Hematopoietic multipotent progenitor cell treated with erythropoietin and hydrocortisone succinate and interleukin-3 and kit ligand, for 8 days (in vitro differentiated cells): ENCODE measurements around the gene LAIR1.
A peak's percentile ranks its signal among the peaks of the same experiment; 100 is the strongest.
"Not testable (repeated sequence)": the region's sequence is repeated elsewhere in the genome, so short reads cannot be mapped to it uniquely, and the experiment has no call there.

Experiments
- DNase-seq: peaks from one replicate; pipeline ENCODE4 v3.0.0-alpha.2; 2015

Gene LAIR1

DNA sequence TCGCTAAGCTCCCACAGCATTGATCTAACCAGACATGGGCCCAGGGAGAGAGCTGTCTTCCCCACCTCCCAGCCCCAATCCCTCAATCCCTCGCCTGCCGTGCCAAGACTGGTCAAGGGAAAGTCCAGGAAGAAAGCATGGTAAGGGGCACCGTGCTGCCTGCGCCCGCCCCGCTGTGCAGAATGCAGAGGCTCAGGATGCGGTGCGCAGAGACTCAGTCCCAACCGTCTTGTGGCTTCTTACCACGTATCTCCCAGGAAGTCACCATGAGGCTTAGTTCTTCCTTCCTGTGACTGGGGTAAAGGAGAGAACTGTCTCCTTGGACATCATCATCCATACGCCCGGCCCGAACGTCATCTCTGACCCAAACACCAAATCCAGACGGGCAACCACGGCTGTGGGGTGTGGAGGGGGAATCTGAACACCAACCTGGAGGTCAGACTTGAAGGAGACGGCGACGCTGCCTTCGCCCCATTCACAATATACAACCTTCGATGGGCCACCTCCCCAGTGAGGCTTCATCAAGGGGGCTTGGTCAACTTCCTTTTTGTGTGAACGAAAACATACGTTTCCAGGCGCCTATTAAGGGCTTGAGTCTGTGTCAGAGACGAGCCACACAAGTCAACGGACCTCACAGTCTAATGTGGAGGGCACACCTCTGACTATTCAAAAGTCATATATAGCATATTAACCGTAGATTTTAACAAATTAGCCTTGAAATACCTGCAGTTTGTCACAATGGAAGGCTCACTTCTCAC is 10.6 kb upstream of the LAIR1 start:
- not testable (repeated sequence) for DNase-seq

DNA sequence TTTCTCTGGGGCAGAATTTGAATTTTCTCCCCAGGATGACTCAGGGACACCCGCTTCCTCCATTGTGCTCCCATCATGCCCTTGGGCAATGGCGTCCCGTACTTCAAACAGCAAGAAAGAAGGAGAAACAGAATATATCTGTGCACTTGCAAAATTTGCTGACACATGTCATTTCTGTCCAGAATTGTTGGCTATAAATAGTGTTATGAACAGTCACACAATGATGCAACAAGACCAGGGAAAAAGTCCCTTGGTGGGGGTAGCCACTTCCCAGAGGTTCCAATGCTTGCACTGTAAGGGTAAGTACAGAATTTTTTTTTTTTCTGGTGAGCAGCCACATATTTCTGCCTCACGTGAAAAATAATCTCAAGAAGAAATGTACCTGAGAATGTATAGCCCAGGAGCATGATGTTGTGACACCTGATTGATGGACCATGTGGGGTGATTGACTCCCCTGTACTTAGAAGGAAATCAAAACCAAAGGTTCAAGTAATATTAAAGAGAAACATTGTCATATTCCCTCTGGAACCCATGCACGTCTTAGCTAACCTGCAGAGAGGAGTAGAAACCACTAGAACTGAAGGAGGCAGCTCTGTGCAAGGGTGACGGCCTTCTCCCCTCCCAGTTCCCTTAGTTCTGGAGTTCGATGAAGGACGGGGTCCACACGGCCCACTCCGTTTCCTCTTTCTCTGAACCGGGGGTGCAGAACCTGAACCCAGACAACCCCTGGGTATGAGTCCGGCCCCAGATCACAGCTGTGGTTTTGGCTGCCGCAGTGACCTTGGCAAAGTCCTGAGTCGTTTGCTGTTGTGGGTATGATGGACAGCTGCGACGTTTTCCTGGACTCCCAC is 9.3 kb upstream of the LAIR1 start:
- no peak for DNase-seq

DNA sequence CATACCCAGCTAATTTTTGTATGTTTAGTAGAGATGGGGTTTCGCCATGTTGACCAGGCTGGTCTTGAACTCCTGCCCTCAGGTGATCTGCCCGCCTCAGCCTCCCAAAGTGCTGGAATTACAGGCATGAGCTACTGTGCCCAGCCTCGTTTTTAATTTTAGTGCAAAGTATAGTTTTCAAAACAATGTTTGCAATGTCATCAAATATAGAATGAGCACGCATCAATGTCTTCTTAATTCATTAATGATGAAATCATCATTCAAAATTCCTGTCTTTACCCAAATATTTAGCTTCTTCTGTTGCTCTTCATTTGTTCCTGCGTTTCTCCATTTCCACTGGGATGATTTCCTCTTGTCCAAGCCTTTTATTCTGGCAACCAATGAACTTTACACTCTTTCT is 6.7 kb upstream of the LAIR1 start:
- not testable (repeated sequence) for DNase-seq

DNA sequence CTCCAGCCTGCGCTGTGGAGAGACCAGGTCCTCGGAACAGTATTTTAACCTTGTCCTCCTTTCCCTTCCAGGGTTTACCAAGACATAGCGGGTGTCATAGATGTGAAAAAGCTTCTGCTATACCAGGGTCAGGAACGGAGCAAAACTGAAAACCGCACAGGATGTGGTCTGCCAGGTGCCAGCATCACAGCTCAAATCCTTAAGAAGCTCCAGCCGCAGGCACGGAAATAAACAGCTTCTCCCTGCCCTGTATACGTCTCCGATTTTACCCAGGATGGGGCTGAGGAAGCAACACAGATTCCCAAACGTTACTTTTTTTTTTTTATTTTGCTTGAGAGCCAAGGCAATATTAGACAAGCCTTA is 5.7 kb upstream of the LAIR1 start:
- not testable (repeated sequence) for DNase-seq

DNA sequence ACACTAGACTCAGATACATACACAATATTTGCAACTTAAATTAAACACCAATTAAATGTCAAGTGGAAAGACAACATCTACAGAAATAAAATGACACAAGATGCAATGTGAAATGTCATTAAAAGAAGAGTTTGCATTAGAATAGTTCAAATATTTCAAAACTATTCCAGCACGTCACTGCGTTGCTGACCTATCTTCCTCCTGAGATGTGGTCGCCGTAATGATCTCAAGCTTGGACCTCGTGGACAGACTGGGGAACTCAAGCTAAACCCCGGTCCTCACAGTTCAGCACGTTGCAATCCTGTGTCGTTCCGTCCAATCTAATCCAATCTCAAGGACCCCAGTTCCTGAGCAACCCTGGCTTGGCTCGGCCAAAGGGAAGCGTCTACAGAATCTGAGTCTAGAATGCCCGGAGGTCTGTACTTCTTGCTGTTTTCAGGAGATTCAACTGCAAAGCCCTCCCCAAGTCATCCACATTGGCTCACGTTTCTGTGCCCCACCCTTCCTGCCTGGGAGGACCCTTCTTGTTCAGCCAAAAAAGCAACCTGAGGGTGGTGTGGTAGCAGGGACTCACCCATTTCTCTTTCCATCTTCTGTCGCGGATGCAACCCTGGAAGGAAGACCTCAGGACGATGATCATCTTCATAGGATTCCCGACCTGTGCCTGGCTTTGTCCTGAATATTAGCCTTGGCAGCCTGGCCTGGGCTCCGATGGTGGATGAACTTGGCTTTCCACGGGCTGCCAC is 5.1 kb upstream of the LAIR1 start:
- DNase-seq, result not testable (repeated sequence)

DNA sequence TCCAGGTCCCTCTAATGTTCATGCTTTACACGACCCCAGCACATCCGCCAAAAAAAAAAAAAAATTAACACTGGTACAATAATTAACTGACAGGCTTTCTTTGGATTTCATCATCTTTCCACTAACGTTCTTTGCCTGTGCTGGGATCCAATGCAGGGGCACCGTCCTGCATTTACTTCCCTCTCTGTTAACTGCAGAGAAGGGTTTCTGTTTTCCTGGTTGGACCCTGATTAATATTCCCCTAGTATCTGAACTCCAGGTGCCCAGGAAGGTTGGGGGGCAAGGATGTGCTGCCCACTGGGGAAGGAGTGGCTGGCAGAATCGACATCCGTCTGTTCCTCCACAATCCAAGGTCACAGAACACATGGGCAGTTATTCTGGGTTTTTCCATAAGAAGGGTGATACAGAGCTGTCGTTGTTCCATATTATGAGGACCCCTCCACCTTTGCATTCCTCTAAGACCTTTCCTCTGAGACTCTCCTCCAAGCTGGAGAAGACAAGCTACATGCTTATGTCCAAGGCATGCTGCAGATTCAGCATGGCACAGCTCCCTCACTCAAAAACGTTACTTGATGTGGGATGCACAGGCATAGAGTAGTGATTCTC is 4.5 kb upstream of the LAIR1 start:
- DNase-seq, result no peak

DNA sequence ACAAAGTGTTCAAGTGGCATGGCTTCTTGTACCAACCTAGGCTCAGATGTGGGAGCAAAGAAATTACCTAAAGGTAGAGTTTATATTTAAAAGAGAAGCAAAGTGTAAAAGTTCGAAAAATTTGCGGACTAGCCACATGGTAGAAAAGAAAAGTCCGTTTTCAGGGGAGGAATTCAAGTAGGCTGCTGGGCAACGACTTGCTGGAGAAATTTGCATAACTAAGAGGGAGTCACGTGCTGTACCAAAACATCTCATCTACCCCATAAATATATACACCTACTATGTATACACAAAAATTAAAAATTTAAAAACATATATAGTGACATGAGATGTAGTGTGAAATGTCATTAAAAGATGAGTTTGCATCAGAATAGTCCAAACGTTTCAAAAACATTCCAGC is 2.1 kb upstream of the LAIR1 start:
- no peak for DNase-seq

DNA sequence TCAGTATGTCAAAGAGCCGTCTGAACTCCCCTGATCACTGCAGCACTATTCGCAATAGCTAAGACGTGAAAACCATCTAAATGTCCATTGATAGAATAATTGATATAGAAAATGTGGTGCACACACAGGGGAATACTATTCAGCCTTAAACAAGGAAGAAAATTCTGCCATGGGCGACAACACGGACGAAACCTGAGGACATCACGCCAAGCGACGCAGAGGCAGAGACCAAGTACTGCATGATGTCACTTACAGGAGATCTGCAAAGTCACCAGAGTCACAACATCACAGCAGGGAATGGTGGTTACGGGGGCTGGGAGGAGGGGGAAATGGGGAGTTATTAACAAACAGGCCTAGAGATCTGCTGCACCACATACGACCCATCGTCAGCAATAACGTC is 1.1 kb upstream of the LAIR1 start:
- not testable (repeated sequence) for DNase-seq

DNA sequence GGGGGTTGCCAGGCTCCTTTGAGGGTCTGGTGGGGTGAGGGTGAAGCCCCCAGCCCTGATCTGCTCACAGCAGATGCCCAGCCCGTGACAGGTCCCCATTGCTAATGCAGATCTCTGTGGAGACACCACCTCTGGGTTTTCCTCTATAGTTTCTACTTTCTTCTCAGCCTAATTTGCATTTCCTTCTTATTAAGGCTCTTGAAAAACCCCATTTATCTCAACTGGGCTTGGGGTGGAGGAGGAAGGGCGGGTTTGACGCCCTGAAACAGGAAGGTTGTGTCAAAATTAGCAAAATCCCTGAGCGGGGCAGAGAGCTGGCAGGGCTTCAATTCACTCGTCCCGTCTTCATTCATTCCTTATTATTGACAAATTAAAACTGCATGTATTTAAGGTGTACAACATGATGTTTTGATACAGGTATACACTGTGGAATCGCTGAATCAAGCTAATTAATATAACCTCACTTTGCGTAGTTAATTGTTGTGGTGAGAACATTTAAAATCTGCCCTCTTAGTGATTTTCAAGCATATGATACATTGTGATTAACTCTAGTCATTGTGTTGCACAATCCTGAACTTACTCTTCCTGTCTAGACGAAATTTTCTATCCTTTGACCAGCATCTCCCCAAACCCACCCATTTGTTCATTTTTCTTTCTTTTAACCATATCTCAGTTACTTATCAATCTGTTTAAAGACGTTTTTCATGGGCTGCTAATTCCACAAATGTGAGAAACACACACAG is 2.9 kb downstream of the LAIR1 start:
- not testable (repeated sequence) for DNase-seq

DNA sequence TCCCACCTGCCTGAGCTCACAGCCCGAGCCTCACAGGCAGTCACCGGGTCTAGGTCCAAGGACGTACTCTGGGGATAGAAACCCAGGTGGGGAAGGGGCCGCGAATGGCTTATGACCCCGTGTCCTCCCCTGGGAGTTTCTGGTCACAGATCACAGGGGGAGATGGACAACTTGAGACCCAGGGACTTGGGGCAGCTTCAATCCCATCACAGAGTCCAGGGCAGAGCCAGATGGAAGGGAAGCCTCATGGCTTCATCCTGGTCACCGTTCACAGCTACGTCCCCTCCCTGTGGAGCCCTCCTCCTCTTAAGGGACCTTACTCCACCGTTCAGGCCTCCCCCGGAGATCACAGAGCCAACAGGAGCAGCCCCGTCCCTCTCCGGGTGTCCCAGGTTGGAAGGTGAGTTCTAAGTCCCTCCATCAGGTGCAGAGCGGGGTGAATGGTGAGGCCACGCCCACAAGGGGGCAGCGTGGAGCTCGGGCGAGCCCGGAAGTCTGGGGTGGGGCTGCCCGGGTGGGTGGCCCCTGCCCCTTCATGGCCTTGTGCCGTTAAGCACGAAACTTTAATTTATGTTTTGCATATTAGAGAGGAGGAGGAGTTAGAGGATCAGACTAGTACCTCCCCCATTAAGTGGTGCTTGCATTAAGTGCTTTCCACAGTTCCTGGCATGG is 5.4 kb downstream of the LAIR1 start:
- not testable (repeated sequence) for DNase-seq

DNA sequence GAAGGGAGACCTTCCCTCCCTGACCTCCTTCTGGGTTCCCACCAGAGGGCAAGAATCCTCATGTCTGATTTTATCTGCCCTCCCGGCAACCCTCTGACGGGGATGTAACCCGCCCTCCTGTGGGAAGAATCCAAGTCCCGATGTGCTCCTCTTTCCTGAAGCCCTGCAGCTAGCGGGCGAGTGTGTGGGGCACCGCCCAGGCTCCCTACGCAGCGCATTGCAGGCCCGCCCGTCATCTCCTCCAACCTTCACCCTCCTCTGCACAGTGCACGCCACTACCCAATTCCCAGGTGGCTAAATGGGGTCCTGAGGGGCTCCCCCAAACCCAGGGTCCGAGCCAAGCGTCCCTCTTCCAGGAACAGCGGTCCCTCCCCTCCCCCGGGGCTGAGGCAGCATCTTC is 7.3 kb downstream of the LAIR1 start:
- DNase-seq, result no peak

DNA sequence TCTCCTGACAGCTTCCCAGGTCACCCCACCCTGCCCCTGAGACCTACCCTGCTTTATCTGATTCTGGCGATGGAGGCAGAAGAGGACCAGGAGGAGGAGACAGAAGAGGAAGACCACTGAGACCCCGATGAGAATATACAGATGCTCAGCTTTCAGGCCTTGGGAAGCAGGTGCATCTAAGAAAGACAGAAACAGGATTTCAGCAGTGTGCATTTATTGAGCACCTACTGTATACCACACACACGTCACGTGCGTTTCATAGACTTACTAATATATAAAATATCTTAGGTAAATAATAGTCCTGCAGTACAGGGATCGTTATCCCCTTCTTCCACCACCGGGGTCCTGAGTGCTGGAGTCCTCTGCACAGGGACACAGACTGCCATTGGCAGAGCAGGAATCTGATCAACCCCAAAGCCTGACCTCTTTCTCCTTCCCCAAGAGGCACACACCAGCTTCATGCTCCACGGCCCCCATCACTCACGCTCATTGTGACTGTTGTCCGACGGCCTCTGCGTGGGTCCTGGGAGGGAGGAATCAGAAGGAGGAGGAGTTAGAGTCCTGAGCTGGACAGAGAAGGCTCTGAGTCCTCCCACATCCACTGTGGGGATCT is 8.2 kb downstream of the LAIR1 start:
- no peak for DNase-seq

DNA sequence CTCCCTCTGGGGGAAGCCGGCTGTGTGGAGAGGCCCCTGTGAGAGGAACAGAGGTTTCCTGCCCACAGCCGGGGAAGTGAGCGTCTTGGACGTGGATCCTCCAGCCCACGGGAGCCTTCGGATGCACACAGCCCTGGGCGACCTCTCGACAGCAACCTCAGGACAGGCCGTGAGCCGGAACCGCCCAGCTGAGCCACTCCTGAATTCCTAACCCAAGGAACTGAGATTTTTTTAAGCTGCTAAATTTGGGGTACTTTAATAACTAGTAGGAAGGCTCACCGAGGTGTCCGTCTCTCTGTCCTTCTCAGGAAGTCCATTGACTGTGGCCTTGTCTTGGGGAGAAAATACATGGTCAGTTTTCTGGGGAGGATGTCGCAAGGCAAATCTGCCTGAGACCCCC is 9.1 kb downstream of the LAIR1 start:
- DNase-seq, result no peak

DNA sequence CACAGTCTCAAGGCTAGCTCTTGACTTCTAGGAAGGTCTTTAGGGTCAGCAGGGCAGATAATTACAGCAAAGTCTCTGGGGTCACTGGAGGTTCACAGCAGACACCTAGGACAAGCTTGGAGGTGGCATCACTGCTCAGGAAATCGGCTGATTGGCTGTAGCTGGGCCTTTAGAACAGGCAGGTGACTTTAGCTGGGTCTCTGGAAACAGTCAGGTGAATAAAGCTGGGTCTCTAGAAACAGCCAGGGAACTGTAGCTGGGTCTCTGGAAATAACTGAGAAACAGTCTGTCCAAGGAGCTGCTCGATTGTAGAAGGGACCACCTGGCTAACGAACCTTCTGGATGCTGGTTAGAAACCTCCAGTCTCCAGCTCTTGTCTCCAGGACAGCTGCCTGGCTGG is 10.0 kb downstream of the LAIR1 start:
- no peak for DNase-seq

DNA sequence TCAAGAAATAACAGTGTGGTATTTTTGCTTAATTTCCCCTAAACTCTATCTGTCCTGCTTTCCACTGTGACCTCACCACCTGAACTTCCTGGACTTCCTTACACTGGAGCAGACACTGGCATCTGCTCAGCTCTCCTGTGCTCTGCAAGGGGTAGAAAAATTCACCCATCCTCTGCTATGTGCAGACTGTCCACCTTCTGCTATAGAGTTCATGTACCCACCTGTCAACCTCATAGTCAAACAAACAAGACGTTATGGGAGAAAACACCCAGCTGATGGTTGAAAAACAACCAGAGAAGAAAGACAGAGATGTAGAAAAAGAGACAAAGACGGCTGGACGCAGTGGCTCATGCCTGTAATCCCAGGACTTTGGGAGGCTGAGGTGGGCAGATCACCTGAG is 12.2 kb downstream of the LAIR1 start:
- DNase-seq, result no peak

DNA sequence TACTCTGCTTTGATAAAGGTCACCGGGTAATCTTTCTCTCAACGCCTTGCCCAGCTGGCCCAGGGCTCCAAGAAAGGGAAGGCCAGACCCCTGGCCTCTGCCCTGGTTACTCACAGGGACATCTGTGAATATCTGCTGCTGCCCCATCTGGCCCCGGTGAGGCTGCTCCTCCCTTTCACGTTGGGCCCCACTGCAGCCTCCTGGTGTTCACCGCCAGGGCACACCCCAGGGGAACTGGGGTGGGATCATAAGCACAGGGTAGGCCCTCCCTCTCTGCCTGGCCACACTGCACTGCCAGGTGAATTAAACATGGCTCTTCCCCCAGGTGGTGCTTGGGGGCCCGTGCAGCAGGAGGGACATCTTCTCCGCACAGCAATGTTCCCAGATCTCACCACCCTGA is 12.7 kb downstream of the LAIR1 start:
- no peak for DNase-seq

DNA sequence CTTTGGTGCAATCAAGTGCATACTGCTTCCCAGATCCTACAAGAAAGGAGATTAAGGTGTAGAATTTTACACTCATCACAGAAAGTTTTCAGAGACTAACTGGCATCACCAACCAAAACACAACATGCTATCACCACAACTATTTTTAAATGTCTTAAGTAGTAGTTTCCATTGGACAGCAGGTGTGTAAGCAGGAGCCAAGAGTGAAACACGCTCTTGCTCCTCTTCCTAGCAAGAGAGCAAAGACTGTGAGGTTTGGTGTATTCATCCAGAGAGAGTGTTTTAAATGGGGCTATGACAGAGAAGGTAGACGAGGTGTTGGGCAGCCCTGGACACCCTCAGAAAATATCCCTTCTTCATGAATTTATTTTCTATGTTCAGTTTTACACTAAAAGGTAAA is 13.3 kb downstream of the LAIR1 start:
- DNase-seq, result no peak

DNA sequence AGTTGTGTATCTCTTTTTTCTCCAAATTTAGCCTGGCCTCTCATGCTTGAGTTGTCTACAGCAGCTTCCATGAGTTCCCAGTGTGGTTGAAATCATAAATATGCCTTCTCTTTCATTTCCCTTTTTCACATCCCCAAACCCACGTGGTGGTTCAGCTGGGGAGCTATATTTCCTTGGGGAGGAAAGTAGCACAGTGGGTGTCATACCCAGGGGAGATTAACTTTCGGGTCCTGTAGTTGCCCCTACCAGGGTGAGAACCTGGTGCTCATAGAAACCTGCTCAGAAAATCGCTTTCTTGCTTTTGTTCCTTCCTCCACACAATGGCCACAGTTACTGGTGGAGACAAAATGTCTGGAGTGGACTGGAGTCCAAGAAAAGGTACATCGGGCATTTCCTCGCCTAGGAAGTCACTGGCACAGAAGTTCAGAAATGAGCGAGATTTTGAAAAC is 18.8 kb downstream of the LAIR1 start:
- no peak for DNase-seq

DNA sequence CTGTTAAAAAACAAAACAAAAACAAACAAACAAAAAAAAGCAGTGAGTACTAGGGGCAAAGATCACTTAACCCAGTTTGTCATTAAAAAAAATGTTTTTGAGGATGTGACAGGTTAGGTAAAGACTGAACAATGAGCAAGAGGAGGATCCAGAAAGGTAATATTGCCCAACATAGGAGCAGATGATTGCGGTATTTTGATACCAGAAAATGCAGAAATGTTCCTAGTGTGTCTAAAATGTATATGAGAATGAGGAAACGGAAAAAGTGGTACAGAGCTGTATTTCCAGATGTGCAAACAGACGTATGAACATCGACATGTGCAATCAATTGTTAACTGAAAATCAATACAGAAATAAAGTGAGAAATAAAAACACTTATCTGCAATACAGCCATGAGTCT is 20.9 kb downstream of the LAIR1 start:
- no peak for DNase-seq

DNA sequence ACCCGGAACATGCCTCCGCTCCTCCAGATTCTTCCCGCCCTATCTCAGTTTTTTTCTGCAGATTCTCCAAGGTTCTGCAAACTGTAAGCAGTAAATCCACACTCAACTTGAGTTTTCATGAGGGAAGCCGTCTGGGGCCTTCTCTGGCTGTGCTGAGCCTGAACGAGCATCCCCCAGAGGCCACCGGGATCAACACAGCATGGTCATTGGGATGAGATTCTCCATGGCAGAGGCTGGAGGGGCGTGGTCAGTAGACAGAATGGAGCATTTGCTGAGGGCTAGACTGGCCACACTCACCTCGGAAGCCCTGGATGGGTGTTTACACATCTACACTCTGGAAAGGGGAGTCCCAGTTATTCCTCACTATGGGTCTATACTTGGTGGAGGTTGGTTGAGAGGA is 23.4 kb downstream of the LAIR1 start:
- no peak for DNase-seq

DNA sequence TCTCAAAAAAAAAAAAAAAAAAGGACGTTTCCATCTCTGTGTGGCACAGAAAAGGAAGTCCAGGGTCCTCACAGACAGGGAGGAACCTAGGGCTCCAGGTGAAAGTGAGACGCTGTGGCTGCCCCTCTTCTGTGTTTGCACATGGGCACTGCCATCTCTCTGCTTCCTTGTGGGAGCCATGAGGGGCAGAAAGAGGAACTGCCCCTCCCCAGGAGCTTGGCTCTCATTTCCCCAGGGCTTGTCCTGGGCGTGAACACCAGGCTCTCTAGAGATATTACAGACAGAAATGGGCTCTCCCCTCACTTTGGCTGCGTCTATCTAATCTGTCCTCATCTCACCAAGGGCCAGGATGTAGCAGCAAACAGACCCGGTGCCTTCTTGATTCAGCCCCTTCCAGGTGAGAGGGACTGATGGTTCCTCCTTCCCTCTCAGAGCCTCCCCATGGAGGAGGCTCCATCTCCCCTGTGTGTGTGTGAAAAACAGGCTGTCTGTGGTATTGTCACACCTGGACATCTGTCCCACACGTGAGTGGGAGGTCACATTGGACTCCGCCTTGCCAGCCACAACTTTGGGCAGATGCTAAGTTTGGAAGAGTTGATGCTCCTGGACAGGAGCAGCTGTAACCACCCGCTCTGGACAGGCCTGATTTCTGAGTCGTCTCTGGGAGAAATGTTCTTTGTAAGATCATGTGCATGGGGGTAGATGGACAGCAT is 24.9 kb downstream of the LAIR1 start:
- peak; percentile 10 for DNase-seq
